GM12801 (cell line): ENCODE results near the gene TRPV3.

ENCODE experiments used
- TF ChIP-seq, protein P1 (sequence below): IDR thresholded peaks from one replicate; pipeline ENCODE4 v1.5.1; 2011; ENCODE audit warnings: control low read depth; ENCODE audit not compliant: insufficient read length; ENCODE audit errors: extremely low read depth

TRPV3 gene

DNA sequence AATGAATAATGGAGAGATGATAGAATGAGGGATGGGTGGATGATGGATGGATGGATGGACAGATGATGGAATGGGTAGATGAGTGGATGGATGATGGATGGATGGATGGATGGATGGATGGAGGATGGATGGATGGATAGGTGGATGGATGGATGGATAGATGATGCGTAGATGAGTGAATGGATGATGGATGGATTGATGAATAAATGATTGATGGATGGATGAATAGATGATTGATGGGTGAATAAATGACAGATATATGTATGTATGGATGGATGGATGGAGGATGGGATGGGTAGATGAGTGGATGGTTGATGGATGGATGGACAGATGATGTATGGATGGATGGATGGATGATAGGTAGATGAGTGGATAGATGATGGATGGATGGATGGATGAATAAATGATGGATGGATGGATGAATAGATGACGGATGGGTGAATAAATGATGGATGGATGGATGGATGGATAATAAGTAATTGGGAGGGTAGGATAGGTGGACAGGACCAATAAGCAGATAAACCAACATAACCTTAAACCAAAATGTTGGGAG is 7.9 kb downstream of the TRPV3 start:
- TF ChIP-seq, protein P1, sequence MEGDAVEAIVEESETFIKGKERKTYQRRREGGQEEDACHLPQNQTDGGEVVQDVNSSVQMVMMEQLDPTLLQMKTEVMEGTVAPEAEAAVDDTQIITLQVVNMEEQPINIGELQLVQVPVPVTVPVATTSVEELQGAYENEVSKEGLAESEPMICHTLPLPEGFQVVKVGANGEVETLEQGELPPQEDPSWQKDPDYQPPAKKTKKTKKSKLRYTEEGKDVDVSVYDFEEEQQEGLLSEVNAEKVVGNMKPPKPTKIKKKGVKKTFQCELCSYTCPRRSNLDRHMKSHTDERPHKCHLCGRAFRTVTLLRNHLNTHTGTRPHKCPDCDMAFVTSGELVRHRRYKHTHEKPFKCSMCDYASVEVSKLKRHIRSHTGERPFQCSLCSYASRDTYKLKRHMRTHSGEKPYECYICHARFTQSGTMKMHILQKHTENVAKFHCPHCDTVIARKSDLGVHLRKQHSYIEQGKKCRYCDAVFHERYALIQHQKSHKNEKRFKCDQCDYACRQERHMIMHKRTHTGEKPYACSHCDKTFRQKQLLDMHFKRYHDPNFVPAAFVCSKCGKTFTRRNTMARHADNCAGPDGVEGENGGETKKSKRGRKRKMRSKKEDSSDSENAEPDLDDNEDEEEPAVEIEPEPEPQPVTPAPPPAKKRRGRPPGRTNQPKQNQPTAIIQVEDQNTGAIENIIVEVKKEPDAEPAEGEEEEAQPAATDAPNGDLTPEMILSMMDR, result no peak

DNA sequence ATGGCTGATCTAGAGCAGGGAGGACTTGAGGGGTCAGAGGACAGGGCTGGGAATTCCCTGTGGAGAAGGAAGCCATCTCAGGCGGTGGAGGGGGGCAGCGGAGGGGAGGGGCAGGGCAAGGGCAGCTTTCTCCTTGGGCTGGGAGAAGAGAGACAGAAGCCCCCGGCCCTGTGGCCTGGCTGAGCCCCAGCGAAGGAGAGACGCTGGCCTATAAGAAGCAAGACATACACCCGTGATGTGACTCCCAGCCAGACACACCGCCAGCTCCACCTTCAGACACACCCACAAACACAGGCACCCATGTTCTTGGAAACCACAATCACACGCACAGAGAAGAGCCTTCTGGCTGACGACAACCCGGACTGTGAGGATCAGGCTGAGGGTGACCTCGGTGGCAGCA is 10.0 kb downstream of the TRPV3 start:
- TF ChIP-seq, protein P1, result no peak

DNA sequence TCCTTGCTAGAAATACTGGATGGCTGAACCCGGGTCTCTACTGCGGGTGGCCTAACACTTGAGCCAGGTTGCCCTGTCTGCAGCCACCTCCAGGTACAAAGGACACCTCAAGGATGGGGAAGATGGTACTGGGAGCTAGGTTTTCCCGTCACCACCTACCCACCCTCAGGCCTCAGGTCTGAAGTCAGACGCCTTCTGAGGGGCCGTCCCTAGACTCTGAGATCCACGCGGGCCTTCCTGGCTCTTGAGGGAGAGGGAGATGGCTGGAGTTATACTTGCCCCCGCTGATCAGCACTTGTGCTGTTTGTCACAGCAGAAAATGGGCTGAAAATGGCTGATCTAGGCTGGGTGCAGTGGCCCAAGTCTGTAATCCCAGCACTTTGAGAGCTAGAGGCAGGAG is 10.6 kb downstream of the TRPV3 start:
- TF ChIP-seq, protein P1, result no peak

DNA sequence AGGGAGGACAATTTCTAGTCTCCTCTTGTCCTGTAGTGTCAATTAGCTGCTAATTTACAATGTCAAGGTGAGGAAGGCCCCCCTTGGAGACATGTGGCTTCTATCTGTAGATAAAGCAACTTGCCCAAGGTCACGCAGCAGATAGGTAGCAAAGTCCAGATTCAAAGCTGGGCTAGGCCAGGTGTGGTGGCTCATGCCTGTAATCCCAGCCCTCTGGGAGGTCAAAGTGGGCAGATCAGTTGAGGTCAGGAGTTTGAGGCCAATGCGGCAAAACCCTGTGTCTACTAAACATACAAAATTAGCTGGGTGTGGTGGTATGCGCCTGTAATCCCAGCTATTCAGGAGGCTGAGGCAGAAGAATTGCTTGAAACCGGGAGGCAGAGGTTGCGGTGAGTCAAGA is 11.1 kb downstream of the TRPV3 start:
- TF ChIP-seq, protein P1, result no peak

DNA sequence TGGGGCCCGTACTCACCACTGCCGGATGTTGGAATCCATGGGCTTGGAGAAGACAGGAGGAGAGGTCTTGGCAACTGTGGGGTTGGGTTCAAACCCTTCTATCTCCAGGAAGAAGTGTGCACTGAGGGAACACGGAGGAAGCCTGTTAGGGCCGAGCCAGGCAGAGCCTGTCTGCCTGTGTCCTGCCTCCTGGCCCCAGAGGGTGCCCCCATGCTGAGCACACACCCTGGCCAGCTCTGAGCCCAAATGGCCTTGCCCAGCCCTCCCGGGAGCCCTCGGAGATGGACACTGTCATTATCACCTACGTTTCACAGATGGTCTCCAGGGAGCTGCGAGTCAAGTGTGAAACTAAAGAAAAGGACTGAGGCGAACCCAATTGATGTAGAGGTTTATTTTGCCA is 12.5 kb downstream of the TRPV3 start:
- TF ChIP-seq, protein P1, result no peak

DNA sequence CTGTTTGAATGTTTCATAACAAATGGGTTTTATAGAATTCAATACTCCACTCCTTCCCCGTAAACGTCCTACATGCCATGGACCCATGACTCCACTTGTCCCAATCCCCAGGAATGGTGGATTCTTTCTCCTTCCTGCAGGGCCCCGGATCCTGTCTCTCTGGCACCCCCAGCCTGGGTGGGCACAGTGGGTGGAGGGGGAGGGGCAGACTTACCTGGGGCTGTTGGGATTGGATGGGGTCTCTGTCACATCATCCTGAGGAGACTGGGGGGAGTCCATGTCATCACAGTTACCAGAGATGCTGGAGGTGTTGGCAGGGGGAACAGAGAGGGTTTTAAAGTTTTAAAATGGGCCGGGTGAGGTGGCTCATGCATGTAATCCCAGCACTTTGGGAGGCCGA is 13.2 kb downstream of the TRPV3 start:
- TF ChIP-seq, protein P1, result no peak

DNA sequence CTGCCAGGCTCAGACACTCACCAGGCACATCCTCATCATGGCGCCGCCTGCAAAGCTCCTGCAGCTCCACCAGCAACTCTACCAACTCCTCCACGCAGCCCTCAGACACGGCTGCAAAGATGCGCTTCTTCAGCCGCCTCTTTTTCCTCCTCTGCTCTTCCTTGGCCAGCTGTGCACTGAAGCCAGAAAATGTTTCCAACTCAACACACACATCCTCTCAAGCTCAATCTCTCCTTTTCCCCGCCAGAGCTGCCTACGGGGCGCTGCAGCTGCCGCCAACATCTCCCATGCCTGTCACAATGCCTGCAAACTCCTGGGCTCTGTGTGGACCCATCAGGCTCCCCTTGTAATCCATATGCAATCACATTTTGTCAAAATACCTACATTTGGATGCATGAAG is 14.2 kb downstream of the TRPV3 start:
- TF ChIP-seq, protein P1, result no peak
